RCC 7860 (cell line): ENCODE measurements around the gene GEMIN7.
A peak's percentile ranks its signal among the peaks of the same experiment; 100 is the strongest.

Experiments used
- DNase-seq: peaks from one replicate; pipeline ENCODE4 v3.0.0-alpha.2; 2015; ENCODE audit warnings: low spot score
- FAIRE-seq: peaks from 2 replicates; lab custom pipeline; 2012; peaks lifted over from hg19 to GRCh38; lab: Jason Lieb, UNC

The GEMIN7 gene

DNA sequence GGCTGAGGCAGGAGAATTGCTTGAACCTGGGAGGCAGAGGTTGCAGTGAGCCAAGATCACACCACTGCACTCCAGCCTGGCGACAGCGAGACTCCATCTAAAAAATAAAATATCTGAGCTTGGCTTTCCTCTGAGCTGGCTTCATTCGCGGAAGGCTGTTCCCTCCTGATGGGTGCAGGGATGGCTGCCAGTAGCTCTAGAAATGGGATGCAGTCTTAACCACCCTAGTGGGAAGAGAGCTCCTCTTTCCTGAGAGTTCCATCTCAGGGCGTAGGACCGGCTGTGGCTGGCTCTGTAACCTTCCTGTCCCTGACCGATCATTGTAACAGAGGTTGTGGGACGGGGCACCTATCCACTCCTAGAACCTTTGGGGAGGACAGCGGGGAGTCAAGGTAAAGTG, 46.3 kb downstream of the GEMIN7 start:
- DNase-seq (no peak), FAIRE-seq (no peak)

- FAIRE-seq (no peak), DNase-seq (peak; percentile 53)
Observed at GRCh38 chr19:45125975-45126493, 47.0 kb downstream of the GEMIN7 start.

GRCh38 chr19:45126654-45127053, 47.6 kb downstream of the GEMIN7 start:
- no peak for FAIRE-seq
- DNase-seq, result no peak

GRCh38 chr19:45128146-45128545, 49.1 kb downstream of the GEMIN7 start:
- FAIRE-seq, result no peak
- no peak for DNase-seq

DNA sequence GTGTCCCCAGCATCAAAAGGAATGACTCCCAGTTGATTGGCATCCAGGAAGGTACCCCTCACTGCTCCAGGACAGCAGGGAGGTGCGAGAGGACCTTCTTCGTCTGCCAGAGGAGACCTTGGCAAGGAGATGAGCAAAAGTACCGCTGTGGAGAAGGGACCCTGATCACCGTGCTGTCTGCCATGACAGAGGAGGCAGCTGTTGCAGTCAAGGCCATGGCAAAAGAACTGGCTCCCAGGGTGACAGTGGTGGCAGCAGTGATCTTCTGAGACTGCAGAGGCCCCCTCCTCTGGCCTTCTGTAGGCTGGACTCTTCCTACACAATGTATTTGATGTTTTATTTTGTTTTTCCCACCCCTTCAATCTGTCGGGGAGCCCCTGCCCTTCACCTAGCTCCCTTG, 49.7 kb downstream of the GEMIN7 start:
- DNase-seq, result no peak

GRCh38 chr19:45130236-45130635, 51.2 kb downstream of the GEMIN7 start:
- no peak for FAIRE-seq

More for the DNA sequence above, 49.7 kb downstream of the GEMIN7 start:
- no peak for FAIRE-seq

GRCh38 chr19:45130888-45131615, 52.0 kb downstream of the GEMIN7 start:
- FAIRE-seq (no peak), DNase-seq (no peak)

More at GRCh38 chr19:45130236-45130635, 51.2 kb downstream of the GEMIN7 start:
- DNase-seq, result no peak

- DNase-seq (no peak), FAIRE-seq (no peak)
Observed at GRCh38 chr19:45133661-45134060, 54.6 kb downstream of the GEMIN7 start.

DNA sequence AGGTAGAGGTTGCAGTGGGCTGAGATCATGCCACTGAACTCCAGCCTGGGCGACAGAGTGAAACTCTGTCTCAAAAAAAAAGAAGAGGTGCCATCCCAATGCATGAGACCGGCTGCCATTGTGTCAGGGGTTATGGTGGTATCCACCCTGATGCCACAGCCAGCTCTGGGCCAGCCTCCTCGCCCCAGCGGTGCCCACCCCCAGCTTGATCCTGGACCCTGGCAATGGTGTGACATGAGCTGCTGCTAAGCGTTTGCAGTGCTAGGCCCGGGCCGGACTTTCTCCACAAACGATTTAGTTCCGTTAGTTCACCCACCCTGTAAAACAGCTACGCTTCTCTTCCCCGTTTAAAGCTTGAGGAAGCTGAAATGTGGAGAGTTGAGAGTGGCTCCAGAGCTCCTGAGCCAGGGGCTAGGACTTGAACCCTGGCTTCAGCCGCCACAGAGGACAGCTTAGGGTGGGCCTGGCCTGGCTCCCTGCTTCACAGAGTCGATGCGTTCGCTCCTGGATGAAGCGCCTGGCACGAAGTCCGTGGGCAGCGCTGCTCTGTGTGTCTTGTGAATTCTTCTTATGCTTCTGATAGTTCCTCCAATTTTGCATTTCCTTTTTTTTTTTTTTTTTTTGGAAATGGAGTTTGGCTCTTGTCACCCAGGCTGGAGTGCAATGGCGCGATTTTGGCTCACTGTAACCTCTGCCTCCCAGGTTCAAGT, 56.3 kb downstream of the GEMIN7 start:
- FAIRE-seq (no peak), DNase-seq (no peak)

DNA sequence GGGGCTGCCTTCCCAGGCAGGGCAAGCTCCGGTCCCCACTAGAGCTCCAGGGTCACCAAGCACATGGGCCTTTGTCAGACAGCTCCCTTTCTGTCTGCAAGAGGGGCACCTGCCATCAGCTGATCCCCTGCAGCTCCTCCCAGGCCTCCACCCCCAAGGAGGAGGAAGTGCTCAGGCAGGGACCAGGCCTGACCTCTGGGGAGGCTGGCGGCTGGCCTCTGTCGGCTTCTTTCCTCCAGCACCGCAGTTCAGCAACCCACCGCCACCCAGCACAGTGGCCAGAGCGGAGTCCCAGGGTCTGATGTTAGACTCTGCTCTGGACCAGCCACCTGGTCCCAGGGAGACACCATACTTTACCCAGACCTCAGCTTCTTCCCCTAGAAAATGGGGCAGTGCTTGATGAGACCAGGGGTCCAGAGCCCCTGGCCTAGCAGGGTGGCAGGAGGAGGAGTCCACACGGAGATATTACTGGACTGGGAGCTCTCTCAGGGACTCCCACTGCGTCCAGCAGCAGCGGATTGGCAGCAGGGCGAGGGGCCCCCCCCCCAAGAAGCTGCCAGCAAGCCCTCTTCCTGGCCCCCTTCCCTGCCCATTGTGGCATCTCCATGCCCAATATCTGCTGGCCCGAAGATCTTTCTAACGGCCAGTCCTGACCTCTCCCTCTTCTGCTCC, 57.6 kb downstream of the GEMIN7 start:
- DNase-seq, result no peak
- FAIRE-seq, result no peak

GRCh38 chr19:45137179-45137761, 58.2 kb downstream of the GEMIN7 start:
- FAIRE-seq (no peak), DNase-seq (no peak)

DNA sequence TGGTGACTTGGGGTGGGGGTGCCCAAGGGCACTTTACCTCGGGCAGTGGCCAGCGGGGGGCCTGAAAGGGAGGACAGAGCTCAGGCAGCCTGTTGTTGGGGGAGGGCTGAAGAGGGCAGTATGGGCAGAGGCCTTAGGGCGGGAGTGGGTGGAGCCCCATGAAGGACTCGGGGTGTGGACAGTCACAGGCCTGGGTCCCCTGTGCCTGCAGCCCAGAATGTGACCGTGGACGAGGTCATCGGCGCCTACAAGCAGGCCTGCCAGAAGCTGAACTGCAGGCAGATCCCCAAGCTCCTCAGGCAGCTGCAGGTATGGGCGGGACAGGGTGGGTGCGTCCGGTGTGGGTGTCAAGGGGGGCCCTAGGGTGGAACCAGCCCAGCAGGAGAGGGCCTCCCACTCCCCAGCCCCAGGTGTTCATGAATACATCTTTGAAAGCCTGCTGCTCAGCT, 59.3 kb downstream of the GEMIN7 start:
- no peak for FAIRE-seq
- no peak for DNase-seq

DNA sequence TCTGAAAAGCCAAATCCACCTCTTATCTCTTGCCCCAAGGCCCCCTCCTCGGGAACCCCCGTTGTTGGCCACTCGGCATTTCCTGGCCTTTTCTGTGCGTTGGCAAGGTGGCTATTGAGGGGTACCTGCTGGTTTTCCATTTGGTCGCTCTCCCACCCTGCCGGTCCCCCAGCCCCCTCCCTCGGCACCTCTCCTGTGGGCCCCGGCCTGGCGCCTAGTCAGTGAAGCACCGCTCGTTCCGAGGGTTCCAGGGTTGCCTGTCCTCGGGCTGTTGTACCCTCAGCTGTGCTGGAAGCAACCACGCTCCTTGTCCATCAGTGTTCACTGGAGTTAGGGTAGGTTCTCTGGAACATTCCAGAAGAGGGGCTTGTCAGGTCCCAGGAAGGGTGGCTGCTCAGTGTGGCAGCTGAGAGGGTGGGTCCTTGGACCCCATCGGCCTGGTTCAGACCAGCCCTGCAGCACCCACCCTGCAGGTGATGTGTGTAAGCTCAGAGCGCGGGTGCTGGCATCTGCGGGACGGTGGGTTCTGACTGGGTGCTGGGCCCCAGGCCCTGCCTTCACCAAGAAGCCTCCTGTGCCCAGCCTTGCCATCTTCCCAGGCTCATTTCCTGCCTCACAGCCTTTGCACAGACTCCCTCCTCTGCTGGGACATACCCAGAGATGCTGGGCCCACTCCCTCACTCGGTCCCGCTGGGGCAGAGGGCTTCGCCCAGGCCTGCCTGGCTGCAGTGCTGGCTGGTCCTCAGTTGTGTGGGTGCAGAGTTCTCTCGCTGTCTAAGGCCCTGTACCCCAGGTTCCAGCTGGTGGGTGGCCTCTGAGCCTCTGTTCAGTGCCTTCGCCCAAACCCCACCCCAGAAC, 60.5 kb downstream of the GEMIN7 start:
- FAIRE-seq (no peak), DNase-seq (no peak)

GRCh38 chr19:45140144-45140503, 61.1 kb downstream of the GEMIN7 start:
- no peak for DNase-seq
- no peak for FAIRE-seq

- DNase-seq, result no peak
- FAIRE-seq, result no peak
Observed at GRCh38 chr19:45140533-45140932, 61.5 kb downstream of the GEMIN7 start.
